A673 (cell line): ENCODE results near the gene HS3ST5.

ENCODE experiments used
- CTCF ChIP-seq: fragments of 300-800, 200-600 bp; sonication (generic); conservative IDR thresholded peaks from 2 replicates; pipeline ENCODE4 v1.5.1; 2017; ENCODE audit warnings: low read depth, mild to moderate bottlenecking, antibody characterized with exemption, low read length, moderate library complexity, mixed read lengths
- EZH2 ChIP-seq: fragments of 200-600 bp; sonication (generic); IDR thresholded peaks from 2 replicates; pipeline ENCODE4 v1.6.1; 2017; ENCODE audit warnings: borderline replicate concordance, low read depth, mild to moderate bottlenecking, mixed read lengths, antibody characterized with exemption, low read length; ENCODE audit not compliant: poor library complexity, severe bottlenecking

- no peak for TF ChIP-seq CTCF
- no peak for TF ChIP-seq EZH2
Measured at GRCh38 chr6:114346451-114346850, 3.6 kb upstream of the HS3ST5 start.
